PC-9 (cell line): ENCODE results near the gene CTIF. TPM values are rescaled to one million over a fixed set of nuclear protein-coding genes. Genes with fewer than 3 reads are reported as not detected.

Source experiments
- BruUV-seq: library from RNA; stranded (reverse); fragments of 400-500 nt; replicated peaks from 2 replicates; lab custom pipeline; 2021; lab: Mats Ljungman, UMichigan
- CTCF ChIA-PET: fragments of 300-600 bp; sonication (Branson Sonifier 250); formaldehyde crosslinking; loops from one replicate; lab custom pipeline; 2022; ENCODE audit warnings: antibody characterized with exemption; lab: Charles Lee
- POLR2A ChIA-PET: fragments of 300-600 bp; sonication (Branson Sonifier 250); formaldehyde crosslinking; loops from one replicate; lab custom pipeline; 2022; ENCODE audit warnings: antibody characterized with exemption; ENCODE audit not compliant: unreplicated experiment; lab: Charles Lee
- DNase-seq, 2 experiments: peaks; one replicate each; pipeline versions ENCODE4 v3.0.0 to v3.0.0-alpha.2; 2015 to 2022; ENCODE audit warnings: mixed read lengths in 1 of 2
- H2AFZ ChIP-seq: fragments of 200-600 bp; sonication (generic); 2 replicates; pipeline ENCODE4 v1.8.1; 2017; ENCODE audit warnings: antibody characterized with exemption
- H3F3A ChIP-seq: fragments of 200-600 bp; sonication (generic); 2 replicates; pipeline ENCODE4 v1.8.1; 2017; ENCODE audit warnings: antibody characterized with exemption, mild to moderate bottlenecking, low read depth; ENCODE audit not compliant: insufficient read depth
- H3K27ac ChIP-seq: fragments of 200-600 bp; sonication (generic); 2 replicates; pipeline ENCODE4 v1.6.1; 2016; ENCODE audit warnings: mixed run types
- H3K27me3 ChIP-seq: fragments of 200-600 bp; sonication (generic); 2 replicates; pipeline ENCODE4 v1.6.1; 2016; ENCODE audit warnings: low read depth, mixed run types; ENCODE audit not compliant: insufficient read depth
- H3K36me3 ChIP-seq: fragments of 200-600 bp; sonication (generic); 2 replicates; pipeline ENCODE4 v1.6.1; 2016; ENCODE audit warnings: low read depth, mixed run types
- H3K4me1 ChIP-seq: fragments of 200-600 bp; sonication (generic); replicated peaks from 2 replicates; pipeline ENCODE4 v1.6.1; 2016; ENCODE audit warnings: mixed run types; ENCODE audit not compliant: insufficient read depth
- H3K4me2 ChIP-seq: fragments of 200-600 bp; sonication (generic); 2 replicates; pipeline ENCODE4 v1.6.1; 2017; ENCODE audit warnings: mixed run types
- H3K4me3 ChIP-seq: fragments of 200-600 bp; sonication (generic); 2 replicates; pipeline ENCODE4 v1.6.1; 2016; ENCODE audit warnings: mixed run types
- H3K79me2 ChIP-seq: fragments of 200-600 bp; sonication (generic); 2 replicates; pipeline ENCODE4 v1.6.1; 2017; ENCODE audit warnings: low read depth, mixed run types
- H3K9me2 ChIP-seq: fragments of 200-600 bp; sonication (generic); 2 replicates; pipeline ENCODE4 v1.8.1; 2017; ENCODE audit warnings: mild to moderate bottlenecking; ENCODE audit not compliant: insufficient read depth
- H3K9me3 ChIP-seq: fragments of 200-600 bp; sonication (generic); 2 replicates; pipeline ENCODE4 v1.8.1; 2016; ENCODE audit warnings: low read depth; ENCODE audit not compliant: insufficient read depth
- H4K20me1 ChIP-seq: fragments of 200-600 bp; sonication (generic); 2 replicates; pipeline ENCODE4 v1.8.1; 2017; ENCODE audit not compliant: insufficient read depth
- CTCF ChIP-seq: fragments of 200-600 bp; sonication (generic); conservative IDR thresholded peaks from 2 replicates; pipeline ENCODE4 v1.6.1; 2017; ENCODE audit warnings: mixed run types, antibody characterized with exemption, mild to moderate bottlenecking, moderate library complexity
- EZH2 ChIP-seq: fragments of 200-600 bp; sonication (generic); IDR thresholded peaks from 2 replicates; pipeline ENCODE4 v1.8.0; 2017; ENCODE audit warnings: antibody characterized with exemption, low read depth
- intact Hi-C: fragments of 100-400 bp; cut with micrococcal nuclease; formaldehyde crosslinking; loops from one replicate; pipeline ENCODE4 v1.10.0; 2022; ENCODE audit not compliant: unreplicated experiment
- total RNA-seq: library from RNA; stranded (reverse); gene quantifications from 2 replicates; pipeline ENCODE4 v1.2.3, GENCODE V29; 2021

CTIF gene
- total RNA-seq, 1 experiment from 2014 or later = 26.2 TPM

DNA sequence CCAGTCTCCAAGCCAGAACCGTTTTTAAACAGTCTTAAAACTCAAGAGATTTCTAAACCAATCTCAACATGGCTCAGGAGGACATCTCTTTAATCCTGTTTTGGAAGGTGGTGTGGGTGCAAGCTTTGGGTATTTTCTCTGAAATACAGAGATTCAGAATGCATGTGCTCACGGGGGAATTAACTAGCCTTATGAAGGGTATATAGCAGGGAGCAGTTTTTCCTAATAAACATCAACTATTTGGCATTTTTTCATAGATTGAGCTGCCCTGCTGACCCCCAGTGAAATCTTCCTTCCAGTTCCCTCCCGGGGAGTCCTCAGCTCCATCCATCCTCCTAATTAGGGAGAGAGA lies 289.3 kb downstream of the CTIF start:
- H3K36me3 ChIP-seq = 0 out of 2 replicates have a peak, but pooled peaks cover 4% of the 10 kb centered on the region
- no TSS peak for BruUV-seq
- H3K4me3 ChIP-seq = no peak overlapping the region
- H2AFZ ChIP-seq = no peak overlapping the region
- no peaks in the 10 kb centered on the region for H4K20me1 ChIP-seq
- peak overlapping the region; percentile 53 for H3K4me2 ChIP-seq
- no peaks in the 10 kb centered on the region for H3K9me2 ChIP-seq
- H3F3A ChIP-seq = peaks cover 15% of the 10 kb centered on the region
- no peaks in the 10 kb centered on the region for H3K79me2 ChIP-seq
- H3K4me1 ChIP-seq = peaks cover 35% of the 10 kb centered on the region
- POLR2A ChIA-PET = no interaction called here
- no peak for DNase-seq
- H3K27ac ChIP-seq = no peak overlapping the region
- no peaks in the 10 kb centered on the region for H3K27me3 ChIP-seq
- no peaks in the 10 kb centered on the region; the same call in 1 of the 2 replicates for H3K9me3 ChIP-seq
- intact Hi-C loops = no loop called here
- no peak for TF ChIP-seq EZH2
- no peak for TF ChIP-seq CTCF
- CTCF ChIA-PET = no interaction called here

GRCh38 chr18:48828691-48829442 lies 290.0 kb downstream of the CTIF start:
- DNase-seq = no peak
- Histone ChIP-seq H3K4me2 (no peak overlapping the region), H4K20me1 (no peaks in the 10 kb centered on the region), H3K4me3 (no peak overlapping the region), H3K9me2 (no peaks in the 10 kb centered on the region), H3K4me1 (peaks cover 42% of the 10 kb centered on the region), H3K79me2 (no peaks in the 10 kb centered on the region), H2AFZ (no peak overlapping the region), H3K27me3 (no peaks in the 10 kb centered on the region), H3K36me3 (no peaks in the 10 kb centered on the region), H3F3A (peaks cover 22% of the 10 kb centered on the region), H3K27ac (no peak overlapping the region), H3K9me3 (no peaks in the 10 kb centered on the region)
- BruUV-seq = no TSS peak
- TF ChIP-seq CTCF (no peak), EZH2 (no peak)
- CTCF ChIA-PET = no interaction called here
- POLR2A ChIA-PET = no interaction called here
- intact Hi-C loops = no loop called here

GRCh38 chr18:48829443-48830149 lies 290.8 kb downstream of the CTIF start:
- Histone ChIP-seq H3K4me2 (no peak overlapping the region), H4K20me1 (no peaks in the 10 kb centered on the region), H3K79me2 (0 out of 2 replicates have a peak, but pooled peaks cover 3% of the 10 kb centered on the region), H2AFZ (no peak overlapping the region), H3K9me3 (no peaks in the 10 kb centered on the region), H3K27ac (no peak overlapping the region), H3F3A (peaks cover 28% of the 10 kb centered on the region), H3K36me3 (no peaks in the 10 kb centered on the region), H3K4me1 (peaks cover 49% of the 10 kb centered on the region), H3K27me3 (no peaks in the 10 kb centered on the region), H3K9me2 (no peaks in the 10 kb centered on the region), H3K4me3 (no peak overlapping the region)
- DNase-seq = no peak
- CTCF ChIA-PET = no interaction called here
- intact Hi-C loops = no loop called here
- no peak for TF ChIP-seq EZH2
- TF ChIP-seq CTCF = no peak
- POLR2A ChIA-PET = no interaction called here
- BruUV-seq = no TSS peak
